NCI-H82 treated with DMSO at 0.1 percent for 48 hours (cell line): ENCODE measurements around the gene OSBPL10.
"Not testable (repeated sequence)": the region's sequence is repeated elsewhere in the genome, so short reads cannot be mapped to it uniquely, and the experiment has no call there.

Experiments used
- DNase-seq: peaks from one replicate; lab custom pipeline; 2025; ENCODE audit not compliant: unreplicated experiment; lab: John Stamatoyannopoulos, UW

OSBPL10 gene

GRCh38 chr3:31860642-31861041 lies 120.4 kb downstream of the OSBPL10 start:
- not testable (repeated sequence) for DNase-seq

- DNase-seq: no peak
Measured at GRCh38 chr3:31859245-31859644, 121.8 kb downstream of the OSBPL10 start.

- DNase-seq: no peak
Measured at GRCh38 chr3:31858439-31858838, 122.6 kb downstream of the OSBPL10 start.

- DNase-seq: no peak
Measured at GRCh38 chr3:31853580-31853979, 127.5 kb downstream of the OSBPL10 start.

GRCh38 chr3:31851278-31851677 lies 129.8 kb downstream of the OSBPL10 start:
- no peak for DNase-seq

GRCh38 chr3:31848911-31849310 lies 132.2 kb downstream of the OSBPL10 start:
- DNase-seq: no peak

GRCh38 chr3:31848163-31848818 lies 132.8 kb downstream of the OSBPL10 start:
- DNase-seq: no peak

- DNase-seq: no peak
Measured at GRCh38 chr3:31847760-31848159, 133.3 kb downstream of the OSBPL10 start.

- DNase-seq: no peak
Measured at GRCh38 chr3:31841515-31841914, 139.5 kb downstream of the OSBPL10 start.

- no peak for DNase-seq
Measured at GRCh38 chr3:31840252-31840651, 140.8 kb downstream of the OSBPL10 start.

- no peak for DNase-seq
Measured at GRCh38 chr3:31839144-31839917, 141.7 kb downstream of the OSBPL10 start.

- DNase-seq: no peak
Measured at GRCh38 chr3:31836131-31837075, 144.7 kb downstream of the OSBPL10 start.

GRCh38 chr3:31833391-31834190 lies 147.5 kb downstream of the OSBPL10 start:
- DNase-seq: no peak

- no peak for DNase-seq
Measured at GRCh38 chr3:31832551-31832950, 148.5 kb downstream of the OSBPL10 start.

GRCh38 chr3:31831591-31831990 lies 149.5 kb downstream of the OSBPL10 start:
- no peak for DNase-seq

GRCh38 chr3:31829826-31830426 lies 151.1 kb downstream of the OSBPL10 start:
- DNase-seq: no peak

- DNase-seq: no peak
Measured at GRCh38 chr3:31829010-31829409, 152.1 kb downstream of the OSBPL10 start.

- no peak for DNase-seq
Measured at GRCh38 chr3:31828007-31828406, 153.1 kb downstream of the OSBPL10 start.

- DNase-seq: no peak
Measured at GRCh38 chr3:31823184-31823583, 157.9 kb downstream of the OSBPL10 start.

GRCh38 chr3:31821118-31821517 lies 159.9 kb downstream of the OSBPL10 start:
- no peak for DNase-seq
